ENCODE results near the gene DOCK10.

- no peak for TF ChIP-seq CTCF (IDR thresholded peaks at IDR 0.05)
- TF ChIP-seq POLR2A (IDR thresholded peaks at IDR 0.05), result no peak
Measured at GRCh38 chr2:225090746-225091145, 48.5 kb upstream of the DOCK10 start.
